H1 (cell line): ENCODE measurements around the gene ZNF536. TPM values are rescaled to one million over a fixed set of nuclear protein-coding genes. Genes with fewer than 3 reads are reported as not detected.

ENCODE experiments used
- CTCF ChIA-PET: fragments of 300-600 bp; sonication (Branson Sonifier 250); formaldehyde crosslinking; loops from one replicate; lab custom pipeline; 2021; ENCODE audit not compliant: partially characterized antibody; lab: Charles Lee
- POLR2A ChIA-PET: fragments of 300-600 bp; sonication (Branson Sonifier 250); formaldehyde crosslinking; loops from one replicate; lab custom pipeline; 2021; ENCODE audit warnings: inconsistent platforms; ENCODE audit not compliant: partially characterized antibody; lab: Charles Lee
- DNase-seq, 2 experiments: peaks; one replicate each; pipeline versions ENCODE4 v3.0.0 to v3.0.0-alpha.2; 2010 to 2022; ENCODE audit warnings: low spot score in 2 of 2, low read depth in 1 of 2, mixed read lengths in 1 of 2
- FAIRE-seq: peaks from 2 replicates; lab custom pipeline; 2011; peaks lifted over from hg19 to GRCh38; lab: Jason Lieb, UNC
- H2AFZ ChIP-seq: 2 replicates; pipeline ENCODE4 v1.8.1; 2012; ENCODE audit warnings: low read length, inconsistent platforms
- H2AK5ac ChIP-seq: 2 replicates; pipeline ENCODE4 v1.6.1; 2013; ENCODE audit warnings: low read depth, low read length
- H2BK120ac ChIP-seq: replicated peaks from 2 replicates; pipeline ENCODE3; 2013; ENCODE audit warnings: low read depth, low read length, inconsistent platforms
- H2BK12ac ChIP-seq: 2 replicates; pipeline ENCODE4 v1.6.1; 2013; ENCODE audit warnings: low read depth, low read length
- H2BK15ac ChIP-seq: 2 replicates; pipeline ENCODE4 v1.6.1; 2013; ENCODE audit warnings: low read length
- H2BK20ac ChIP-seq: 2 replicates; pipeline ENCODE4 v1.6.1; 2013; ENCODE audit warnings: low read length
- H2BK5ac ChIP-seq: 2 replicates; pipeline ENCODE4 v1.6.1; 2013; ENCODE audit warnings: low read depth, low read length
- H3K14ac ChIP-seq: 2 replicates; pipeline ENCODE4 v1.6.1; 2013; ENCODE audit warnings: inconsistent platforms; ENCODE audit not compliant: insufficient read length
- H3K18ac ChIP-seq: 2 replicates; pipeline ENCODE4 v1.6.1; 2013; ENCODE audit warnings: low read length; ENCODE audit errors: extremely low read depth
- H3K23ac ChIP-seq: 2 replicates; pipeline ENCODE4 v1.6.1; 2013; ENCODE audit warnings: inconsistent platforms; ENCODE audit not compliant: insufficient read length
- H3K23me2 ChIP-seq: 2 replicates; pipeline ENCODE4 v1.6.1; 2013; ENCODE audit warnings: low read depth, low read length
- H3K27ac ChIP-seq: 2 replicates; pipeline ENCODE4 v1.6.1; 2011; ENCODE audit warnings: low read depth, low read length, inconsistent platforms
- H3K27me3 ChIP-seq, 4 experiments: replicated peaks in 1 of 4; 1 replicate in 1 of 4; 2 replicates in 3 of 4; pipeline versions ENCODE4 v1.6.1 to v1.8.1; 2011 to 2013; ENCODE audit warnings: low read length in 3 of 4, mild to moderate bottlenecking in 3 of 4, inconsistent platforms in 2 of 4, mixed read lengths in 2 of 4, moderate library complexity in 1 of 4; ENCODE audit not compliant: control insufficient read depth in 3 of 4, insufficient read depth in 3 of 4; ENCODE audit errors: extremely low read depth in 1 of 4
- H3K36me3 ChIP-seq, 4 experiments: 2 replicates each; pipeline versions ENCODE4 v1.6.1 to v1.8.1; 2011 to 2013; ENCODE audit warnings: mild to moderate bottlenecking in 4 of 4, low read length in 3 of 4, moderate library complexity in 2 of 4, control low read depth in 1 of 4, inconsistent platforms in 1 of 4; ENCODE audit not compliant: insufficient read depth in 4 of 4, control insufficient read depth in 2 of 4
- H3K4ac ChIP-seq: replicated peaks from 2 replicates; pipeline ENCODE3; 2013; ENCODE audit warnings: low read length, low read depth, mixed read lengths, inconsistent platforms; ENCODE audit not compliant: insufficient read length
- H3K4me1 ChIP-seq, 4 experiments: replicated peaks in 1 of 4; 1 replicate in 1 of 4; 2 replicates in 3 of 4; pipeline versions ENCODE4 v1.6.1 to v1.8.1; 2011 to 2013; ENCODE audit warnings: low read length in 3 of 4, inconsistent platforms in 2 of 4, mixed read lengths in 1 of 4; ENCODE audit not compliant: insufficient read depth in 4 of 4, control insufficient read depth in 3 of 4
- H3K4me2 ChIP-seq, 2 experiments: 2 replicates each; pipeline versions ENCODE4 v1.6.1 to v1.8.1; 2011 to 2013; ENCODE audit warnings: low read depth in 2 of 2, low read length in 2 of 2, control low read depth in 1 of 2, inconsistent platforms in 1 of 2, mild to moderate bottlenecking in 1 of 2; ENCODE audit not compliant: insufficient read depth in 1 of 2
- H3K4me3 ChIP-seq, 4 experiments: fragments of 200-600, 300-600 bp in 1 of 4; sonication (generic), shearing (Covaris generic), sonication (Bioruptor Twin) in 1 of 4; 2 replicates each; pipeline versions ENCODE4 v1.5.1 to v1.8.1; 2011 to 2016; ENCODE audit warnings: low read length in 4 of 4, low read depth in 3 of 4, control low read depth in 2 of 4, inconsistent platforms in 2 of 4, mild to moderate bottlenecking in 2 of 4, mixed read lengths in 1 of 4, moderate library complexity in 1 of 4; ENCODE audit not compliant: insufficient read depth in 2 of 4; ENCODE audit errors: extremely low read depth in 1 of 4
- H3K56ac ChIP-seq: replicated peaks from 2 replicates; pipeline ENCODE3; 2013; ENCODE audit warnings: low read depth, mild to moderate bottlenecking, mixed read lengths, low read length, inconsistent platforms; ENCODE audit not compliant: insufficient read length
- H3K79me1 ChIP-seq: 2 replicates; pipeline ENCODE4 v1.6.1; 2013; ENCODE audit warnings: low read depth, low read length, control low read depth
- H3K79me2 ChIP-seq, 2 experiments: 2 replicates each; pipeline versions ENCODE4 v1.6.1 to v1.8.1; 2012 to 2013; ENCODE audit warnings: low read length in 2 of 2, mild to moderate bottlenecking in 2 of 2, inconsistent platforms in 1 of 2; ENCODE audit not compliant: insufficient read depth in 2 of 2, control insufficient read depth in 1 of 2
- H3K9ac ChIP-seq, 4 experiments: replicated peaks in 1 of 4; 1 replicate in 1 of 4; 2 replicates in 3 of 4; pipeline versions ENCODE4 v1.6.1 to v1.8.1; 2011 to 2013; ENCODE audit warnings: low read depth in 3 of 4, low read length in 3 of 4, control low read depth in 2 of 4, mild to moderate bottlenecking in 2 of 4, moderate library complexity in 2 of 4, inconsistent platforms in 1 of 4; ENCODE audit errors: extremely low read depth in 1 of 4
- H3K9me3 ChIP-seq, 2 experiments: 2 replicates each; pipeline versions ENCODE4 v1.6.1 to v1.8.1; 2012 to 2013; ENCODE audit warnings: mild to moderate bottlenecking in 2 of 2, moderate library complexity in 2 of 2, control low read depth in 1 of 2, inconsistent platforms in 1 of 2, low read depth in 1 of 2, low read length in 1 of 2, mixed read lengths in 1 of 2; ENCODE audit not compliant: insufficient read depth in 2 of 2
- H4K20me1 ChIP-seq, 2 experiments: replicated peaks in 1 of 2; 2 replicates each; pipeline versions ENCODE3 to v1.8.1; 2011 to 2013; ENCODE audit warnings: inconsistent platforms in 2 of 2, low read length in 2 of 2, mild to moderate bottlenecking in 1 of 2; ENCODE audit not compliant: insufficient read depth in 2 of 2, control insufficient read depth in 1 of 2
- H4K5ac ChIP-seq: 2 replicates; pipeline ENCODE4 v1.6.1; 2013; ENCODE audit warnings: low read length, low read depth, mixed read lengths, inconsistent platforms; ENCODE audit not compliant: insufficient read length
- H4K8ac ChIP-seq: 2 replicates; pipeline ENCODE4 v1.8.0; 2013; ENCODE audit warnings: mild to moderate bottlenecking, moderate library complexity, low read length, inconsistent platforms; ENCODE audit not compliant: insufficient read depth; ENCODE audit errors: extremely low read depth
- H4K91ac ChIP-seq: replicated peaks from 2 replicates; pipeline ENCODE3; 2013; ENCODE audit warnings: low read length, mixed read lengths, inconsistent platforms; ENCODE audit not compliant: insufficient read length
- EP300 ChIP-seq, 2 experiments: IDR thresholded peaks; 1 replicate in 1 of 2; 2 replicates in 1 of 2; pipeline ENCODE4 v1.6.1; 2011 to 2012; ENCODE audit warnings: low read depth in 2 of 2, low read length in 2 of 2, mild to moderate bottlenecking in 2 of 2, borderline replicate concordance in 1 of 2, inconsistent platforms in 1 of 2, moderate library complexity in 1 of 2
- GABPA ChIP-seq: IDR thresholded peaks from 2 replicates; pipeline ENCODE4 v1.6.1; 2011; ENCODE audit warnings: mild to moderate bottlenecking, low read length, moderate library complexity, borderline replicate concordance; ENCODE audit not compliant: insufficient read depth
- GTF2F1 ChIP-seq: IDR thresholded peaks from 2 replicates; pipeline ENCODE4 v1.6.1; 2012; ENCODE audit warnings: low read depth, low read length, improper control_type of control experiment, borderline replicate concordance
- HDAC2 ChIP-seq, 2 experiments: fragments of 300-600 bp in 1 of 2; sonication (generic) in 1 of 2; IDR thresholded peaks; 2 replicates each; pipeline ENCODE4 v1.6.1; 2011 to 2012; ENCODE audit warnings: low read depth in 2 of 2, low read length in 2 of 2, mild to moderate bottlenecking in 2 of 2, moderate library complexity in 2 of 2, borderline replicate concordance in 1 of 2, inconsistent platforms in 1 of 2
- HDAC6 ChIP-seq: IDR thresholded peaks from one replicate; pipeline ENCODE4 v1.7.1; 2012; ENCODE audit warnings: low read depth, mild to moderate bottlenecking, inconsistent platforms, low read length, moderate library complexity
- NRF1 ChIP-seq: IDR thresholded peaks from 2 replicates; pipeline ENCODE4 v1.6.1; 2011; ENCODE audit warnings: mild to moderate bottlenecking, low read depth, low read length, improper control_type of control experiment
- RBBP5 ChIP-seq: IDR thresholded peaks from 2 replicates; pipeline ENCODE4 v1.7.1; 2012; ENCODE audit warnings: low read depth, mild to moderate bottlenecking, inconsistent platforms, low read length, moderate library complexity, borderline replicate concordance
- RFX5 ChIP-seq: IDR thresholded peaks from 2 replicates; pipeline ENCODE4 v1.6.1; 2011; ENCODE audit warnings: low read depth, low read length, improper control_type of control experiment, borderline replicate concordance
- SAP30 ChIP-seq: fragments of 300-600 bp; sonication (generic); IDR thresholded peaks from 2 replicates; pipeline ENCODE4 v1.7.1; 2012; ENCODE audit warnings: low read length, moderate library complexity, mild to moderate bottlenecking, inconsistent platforms; ENCODE audit not compliant: insufficient read depth, insufficient replicate concordance
- SP2 ChIP-seq: IDR thresholded peaks from 2 replicates; pipeline ENCODE4 v1.6.1; 2012; ENCODE audit warnings: mild to moderate bottlenecking, low read length, inconsistent platforms
- TAF1 ChIP-seq: IDR thresholded peaks from 2 replicates; pipeline ENCODE4 v1.6.1; 2011; ENCODE audit warnings: mild to moderate bottlenecking, low read depth, low read length
- YY1 ChIP-seq: IDR thresholded peaks from 2 replicates; pipeline ENCODE4 v1.6.1; 2011; ENCODE audit warnings: low read depth, mild to moderate bottlenecking, low read length
- WGBS, 2 experiments: shearing (Covaris generic) in 1 of 2; methylation state at CpG; one replicate each; pipeline versions ENCODE4 v1.1.6 to v1.1.7; 2013 to 2015; ENCODE audit warnings: low lambda C conversion rate in 2 of 2, mixed read lengths in 2 of 2, inconsistent platforms in 1 of 2, low coverage in 1 of 2, missing lambda C conversion rate in 1 of 2; ENCODE audit not compliant: insufficient replicate concordance in 2 of 2, insufficient coverage in 1 of 2, insufficient read length in 1 of 2; ENCODE audit errors: extremely low coverage in 1 of 2, missing lambda C conversion rate in 1 of 2; 5-methylcytosine and 5-hydroxymethylcytosine counted together
- polyA plus RNA-seq, 7 experiments: library from polyadenylated mRNA; depleted of rRNA in 3 of 7; stranded (reverse) in 5 of 7; unstranded in 2 of 7; fragments of >200 nt in 5 of 7; fragments of 200-250 nt in 2 of 7; gene quantifications; 1 replicate in 5 of 7; 2 replicates in 1 of 7; 4 replicates in 1 of 7; pipeline versions ENCODE4 v1.2.1 to v1.2.3, GENCODE V29; 2011 to 2013; ENCODE audit warnings: missing spikeins in 2 of 7, mixed read lengths in 2 of 7
- total RNA-seq: library from RNA; stranded (reverse); fragmentation: NEBNext Ultra II Directional; extraction: Animal tissue kit (Norgen Biotek cat#: 25700); gene quantifications from 2 replicates; pipeline ENCODE4 v1.2.1, GENCODE V29; 2021
- TF ChIP-seq, protein P1 (sequence below): IDR thresholded peaks from 2 replicates; pipeline ENCODE4 v1.6.1; 2012; ENCODE audit warnings: inconsistent platforms

The ZNF536 gene
- total and polyA plus RNA-seq, 2 of the 8 experiments (the other 6 are each of a cell fraction or from before 2014, with no cell fraction given): 0.09 to 0.11 TPM

DNA sequence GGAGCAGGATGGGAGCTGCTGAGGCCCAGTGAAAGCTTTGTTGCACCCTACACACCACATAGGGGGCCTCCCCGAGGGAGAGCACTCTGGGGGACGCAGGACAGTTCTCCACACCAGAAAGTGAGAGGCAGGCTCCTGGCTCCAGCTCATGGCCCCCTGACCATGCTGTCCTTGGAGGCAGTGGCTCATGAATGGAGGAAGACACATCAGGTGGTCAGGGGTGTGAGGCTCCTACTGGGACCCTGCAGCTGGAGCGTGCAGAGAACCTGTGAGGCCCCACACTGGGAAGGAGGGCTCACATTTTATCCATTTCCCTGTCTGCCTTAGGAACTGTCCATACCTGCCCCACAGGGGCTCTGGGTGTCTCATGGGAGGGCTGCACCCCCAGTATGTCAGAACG, 85.3 kb downstream of the ZNF536 start:
- H3K36me3 ChIP-seq: no peaks in the 10 kb centered on the region
- H3K4ac ChIP-seq: no peak overlapping the region
- peaks cover 0 to 4% (median 0%) of the 10 kb centered on the region in 4 experiments; a peak in 2 of 7 replicates for H3K4me1 ChIP-seq
- peaks cover 4% of the 10 kb centered on the region; the same call in 1 of the 2 replicates for H3K23me2 ChIP-seq
- CTCF ChIA-PET: interaction anchor here (0.9 to 1.5 kb wide), 3 partner anchors 12 to 98 kb away, joined by 3 to 4 read pairs (median 3); no protein-coding TSS in a partner anchor
- no peak overlapping the region for H2BK20ac ChIP-seq
- H2BK15ac ChIP-seq: no peak overlapping the region
- H2BK12ac ChIP-seq: no peak overlapping the region
- H3K4me2 ChIP-seq: no peak overlapping the region
- no peak overlapping the region for H2BK120ac ChIP-seq
- FAIRE-seq: no peak
- H3K23ac ChIP-seq: no peak overlapping the region
- H2AK5ac ChIP-seq: no peak overlapping the region
- H3K4me3 ChIP-seq: no peak overlapping the region
- no peak overlapping the region for H4K5ac ChIP-seq
- no peak overlapping the region for H2BK5ac ChIP-seq
- no peaks in the 10 kb centered on the region; the same call in 1 of the 2 replicates for H3K79me1 ChIP-seq
- no peaks in the 10 kb centered on the region for H4K20me1 ChIP-seq
- 88% methylated on average over 4 of the region's 4 CpGs; no CpG with 5 or more reads in 1 of the 2 experiments for WGBS, 2 experiments
- H3K56ac ChIP-seq: no peak overlapping the region
- no peak overlapping the region for H3K14ac ChIP-seq
- no peak overlapping the region for H4K8ac ChIP-seq
- H3K18ac ChIP-seq: no peak overlapping the region
- no peaks in the 10 kb centered on the region for H3K79me2 ChIP-seq
- no peak overlapping the region for H3K9ac ChIP-seq
- no peaks in the 10 kb centered on the region for H3K9me3 ChIP-seq
- H3K27ac ChIP-seq: no peak overlapping the region
- H4K91ac ChIP-seq: no peak overlapping the region
- no peaks in the 10 kb centered on the region for H3K27me3 ChIP-seq
- POLR2A ChIA-PET: no interaction called here
- DNase-seq: no peak
- no peak overlapping the region for H2AFZ ChIP-seq
- no peak for TF ChIP-seq SAP30
- TF ChIP-seq RFX5: no peak
- TF ChIP-seq YY1: no peak
- no peak for TF ChIP-seq HDAC2 (IDR thresholded peaks at IDR 0.05; ENCODE audit: borderline replicate concordance in 1 of 2, low read depth in 2 of 2, low read length in 2 of 2)
- no peak for TF ChIP-seq GTF2F1
- no peak for TF ChIP-seq NRF1
- no peak for TF ChIP-seq RBBP5
- no peak for TF ChIP-seq SP2
- no peak for TF ChIP-seq TAF1
- TF ChIP-seq EP300 (IDR thresholded peaks at IDR 0.05; ENCODE audit: borderline replicate concordance in 1 of 2, low read depth in 2 of 2, low read length in 2 of 2): no peak
- no peak for TF ChIP-seq HDAC6
- no peak for TF ChIP-seq GABPA
- TF ChIP-seq, protein P1, sequence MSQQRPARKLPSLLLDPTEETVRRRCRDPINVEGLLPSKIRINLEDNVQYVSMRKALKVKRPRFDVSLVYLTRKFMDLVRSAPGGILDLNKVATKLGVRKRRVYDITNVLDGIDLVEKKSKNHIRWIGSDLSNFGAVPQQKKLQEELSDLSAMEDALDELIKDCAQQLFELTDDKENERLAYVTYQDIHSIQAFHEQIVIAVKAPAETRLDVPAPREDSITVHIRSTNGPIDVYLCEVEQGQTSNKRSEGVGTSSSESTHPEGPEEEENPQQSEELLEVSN: no peak
